Measurements from ENCODE around the gene LYPD6. TPM values are rescaled to one million over a fixed set of nuclear protein-coding genes. Genes with fewer than 3 reads are reported as not detected.
A peak's percentile ranks its signal among the peaks of the same experiment; 100 is the strongest.

LYPD6 gene
- total and polyA plus RNA-seq, 2 experiments from 2014 or later: 4.9 to 12.4 TPM

- H2AFZ ChIP-seq: no peak overlapping the region
- DNase-seq (ENCODE audit: low spot score) (peak; percentile 92), ATAC-seq (peak; percentile 87)
- Mint-ChIP-seq H3K27ac (no peak overlapping the region), H3K36me3 (ENCODE audit: low read depth) (no peaks in the 10 kb centered on the region), H3K4me3 (no peak overlapping the region), H3K9me3 (no peaks in the 10 kb centered on the region; the same call in 2 of the 3 replicates), H3K27me3 (ENCODE audit: insufficient read depth, low read depth, poor library complexity) (no peaks in the 10 kb centered on the region), H3K4me1 (peaks cover 26% of the 10 kb centered on the region)
- TF ChIP-seq EZH2 (IDR thresholded peaks at IDR 0.05; ENCODE audit: low read depth, unreplicated experiment) (no peak), CTCF (conservative IDR thresholded peaks at IDR 0.05; ENCODE audit: low read depth in 2 of 2) (peak; percentile 81 to 90)
- H3K9me2 ChIP-seq (ENCODE audit: insufficient read depth): no peaks in the 10 kb centered on the region
- H3K4me2 ChIP-seq: 0 out of 2 replicates have a peak overlapping the region, but pooled peaks have one; percentile 47
- no peaks in the 10 kb centered on the region for H3K27me3 ChIP-seq (ENCODE audit: insufficient read depth)
- peaks cover 22% of the 10 kb centered on the region for H3K4me1 ChIP-seq (ENCODE audit: insufficient read depth)
- no peak overlapping the region for H3K4me3 ChIP-seq
- H3K79me2 ChIP-seq (replicated peaks; ENCODE audit: insufficient read depth): no peaks in the 10 kb centered on the region
- H4K20me1 ChIP-seq (replicated peaks; ENCODE audit: insufficient read depth): no peaks in the 10 kb centered on the region
- H3F3A ChIP-seq (replicated peaks; ENCODE audit: low read depth): no peaks in the 10 kb centered on the region
- H3K36me3 ChIP-seq (ENCODE audit: insufficient read depth): no peaks in the 10 kb centered on the region
- H3K27ac ChIP-seq (ENCODE audit: low read depth): no peak overlapping the region
These were observed 16.8 kb upstream of the LYPD6 start for GRCh38 chr2:149313512-149313972.

GRCh38 chr2:149314687-149315086 is 15.7 kb upstream of the LYPD6 start:
- Mint-ChIP-seq H3K36me3 (ENCODE audit: low read depth) (no peaks in the 10 kb centered on the region), H3K9me3 (no peaks in the 10 kb centered on the region; the same call in 2 of the 3 replicates), H3K4me3 (peak overlapping the region; percentile 40; the same call in 2 of the 3 replicates), H3K27me3 (ENCODE audit: insufficient read depth, low read depth, poor library complexity) (no peaks in the 10 kb centered on the region), H3K27ac (no peak overlapping the region), H3K4me1 (peaks cover 26% of the 10 kb centered on the region)
- no peak overlapping the region for H2AFZ ChIP-seq
- no peaks in the 10 kb centered on the region for H3K9me2 ChIP-seq (ENCODE audit: insufficient read depth)
- no peaks in the 10 kb centered on the region for H3F3A ChIP-seq (replicated peaks; ENCODE audit: low read depth)
- H3K79me2 ChIP-seq (replicated peaks; ENCODE audit: insufficient read depth): no peaks in the 10 kb centered on the region
- H3K27me3 ChIP-seq (ENCODE audit: insufficient read depth): no peaks in the 10 kb centered on the region
- peaks cover 22% of the 10 kb centered on the region for H3K4me1 ChIP-seq (ENCODE audit: insufficient read depth)
- no peak overlapping the region for H3K27ac ChIP-seq (ENCODE audit: low read depth)
- peak; percentile 87 for DNase-seq (ENCODE audit: low spot score)
- ATAC-seq: peak; percentile 96
- TF ChIP-seq ETS1 (IDR thresholded peaks at IDR 0.05) (no peak), CTCF (conservative IDR thresholded peaks at IDR 0.05; ENCODE audit: low read depth in 2 of 2) (peak in 1 of 2 experiments; percentile 45; a peak in 2 of 4 replicates), JUNB (IDR thresholded peaks at IDR 0.05; ENCODE audit: unreplicated experiment) (no peak), NANOG (IDR thresholded peaks at IDR 0.05; ENCODE audit: borderline replicate concordance) (peak; percentile 20; the same call in 1 of the 2 replicates), ZNF331 (CRISPR knock-in tag; IDR thresholded peaks at IDR 0.05; ENCODE audit: low read depth) (no peak), POLR2AphosphoS5 (IDR thresholded peaks at IDR 0.05; ENCODE audit: low read depth) (no peak), ZNF462 (CRISPR knock-in tag; IDR thresholded peaks at IDR 0.05) (no peak)
- no peaks in the 10 kb centered on the region for H4K20me1 ChIP-seq (replicated peaks; ENCODE audit: insufficient read depth)
- H3K36me3 ChIP-seq (ENCODE audit: insufficient read depth): no peaks in the 10 kb centered on the region
- H3K4me3 ChIP-seq: 0 out of 2 replicates have a peak overlapping the region, but pooled peaks have one; percentile 11
- H3K4me2 ChIP-seq: peak overlapping the region; percentile 47; the same call in 1 of the 2 replicates

Measured in GM23338 (cell line).